NCI-H2171 treated with DMSO at 0.1 percent for 48 hours (cell line): Measurements from ENCODE around the gene HOXC11.

ENCODE experiments used
- DNase-seq: peaks from one replicate; lab custom pipeline; 2025; lab: John Stamatoyannopoulos, UW

Gene HOXC11

GRCh38 chr12:54021432-54022013 is 48.6 kb downstream of the HOXC11 start:
- no peak for DNase-seq

DNA sequence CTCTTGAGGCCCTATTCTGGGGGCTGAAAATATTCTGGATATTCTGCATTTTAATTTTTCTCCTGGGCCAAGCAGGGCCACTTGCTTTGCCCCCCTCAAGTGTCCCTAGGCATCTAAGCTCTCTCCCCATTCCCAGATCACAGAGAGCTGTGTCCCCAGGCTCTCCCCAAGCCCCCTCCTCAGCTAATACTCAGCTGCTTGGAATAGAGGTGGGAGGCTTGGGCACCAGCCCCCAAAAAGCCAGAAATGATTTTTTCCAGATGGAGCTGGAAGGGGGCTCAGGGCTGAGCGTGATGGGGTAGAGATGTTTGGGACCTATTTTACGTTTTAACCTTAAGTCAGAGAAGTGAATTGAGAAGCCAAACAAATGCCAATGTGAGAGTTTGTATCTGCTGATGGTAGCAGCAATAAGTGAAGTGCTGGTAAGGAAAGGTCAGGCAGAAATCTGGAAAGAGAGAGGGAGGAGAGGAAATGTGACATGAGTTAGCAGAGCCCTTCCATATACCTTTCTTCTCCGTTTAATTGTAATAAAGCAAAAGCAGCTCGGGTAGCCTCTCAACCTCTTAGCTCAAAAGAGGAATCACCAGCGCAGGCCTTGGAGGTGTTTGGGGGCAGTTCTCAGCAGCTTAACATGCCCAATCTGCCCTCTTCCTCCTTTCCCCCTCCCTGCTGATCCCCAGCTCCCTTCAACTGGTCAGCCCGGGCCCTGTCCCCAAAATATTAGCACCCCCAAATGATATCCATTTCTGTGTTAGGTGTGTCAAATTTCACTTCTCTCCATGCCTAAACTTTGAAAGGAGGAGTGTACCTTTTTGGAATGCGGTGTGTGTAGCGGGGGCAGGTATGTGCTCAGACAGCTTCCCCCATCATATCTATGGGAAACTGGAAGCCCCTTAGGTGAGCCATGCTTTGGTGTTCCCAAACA is 50.3 kb downstream of the HOXC11 start:
- DNase-seq: no peak

GRCh38 chr12:54024127-54024526 is 51.2 kb downstream of the HOXC11 start:
- no peak for DNase-seq

GRCh38 chr12:54024581-54025305 is 51.8 kb downstream of the HOXC11 start:
- no peak for DNase-seq

GRCh38 chr12:54025499-54026405 is 52.8 kb downstream of the HOXC11 start:
- DNase-seq: no peak

DNA sequence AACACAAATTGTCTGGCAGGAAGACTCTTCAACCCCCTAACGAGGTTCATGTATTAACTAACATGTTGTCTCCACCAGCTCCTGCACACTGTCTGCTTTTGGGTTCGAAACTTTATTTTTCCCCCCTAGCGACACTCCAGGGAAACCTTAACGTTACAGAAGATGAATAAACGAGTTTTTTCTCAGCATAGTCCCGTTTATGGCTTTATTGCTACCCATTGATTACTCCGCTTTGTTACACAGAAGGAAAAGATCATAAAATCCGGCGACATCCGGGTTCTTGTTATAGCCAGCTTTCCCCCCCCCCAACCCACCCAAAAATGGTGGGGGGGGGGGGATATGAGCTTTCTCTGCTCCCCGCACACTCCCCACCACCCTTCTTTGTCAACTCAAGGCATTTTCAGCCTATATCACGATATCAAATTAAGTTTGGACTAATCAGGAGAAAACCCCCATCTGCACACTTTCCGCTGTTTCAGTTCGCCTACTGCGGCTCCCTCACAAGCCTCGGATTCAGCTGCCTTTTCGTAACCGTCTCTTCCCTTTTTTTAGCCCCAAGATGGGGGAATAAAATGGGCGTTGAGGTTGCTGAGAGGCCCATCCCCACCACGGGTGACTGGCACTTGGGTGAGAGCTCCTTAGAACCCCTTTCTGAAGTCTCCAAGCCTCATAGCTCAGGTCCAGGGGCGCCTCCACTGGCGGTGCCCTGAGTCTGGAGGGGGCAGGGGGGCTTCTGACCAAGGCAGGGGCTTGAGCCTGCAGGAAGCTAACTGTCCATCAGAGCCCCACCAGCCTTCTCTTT is 53.9 kb downstream of the HOXC11 start:
- DNase-seq: no peak
